IMR-90 (cell line): Measurements from ENCODE around the gene MEF2A. TPM values are rescaled to one million over a fixed set of nuclear protein-coding genes. Genes with fewer than 3 reads are reported as not detected.
A peak's percentile ranks its signal among the peaks of the same experiment; 100 is the strongest.

Source experiments
- ATAC-seq: fragments of 200-7000 bp; cut with Tn5 transposase; 2 replicates; pipeline ENCODE4 v1.9.1; 2020; ENCODE audit warnings: low read depth, mild to moderate bottlenecking, moderate library complexity
- BruUV-seq: library from RNA; stranded (reverse); fragments of 400-500 nt; replicated peaks from 2 replicates; lab custom pipeline; 2021; lab: Mats Ljungman, UMichigan
- CTCF ChIA-PET: fragments of 300-600 bp; formaldehyde crosslinking; extraction: SDS; loops from one replicate; lab custom pipeline; 2021; ENCODE audit warnings: antibody characterized with exemption; lab: Yijun Ruan, JAX
- POLR2A ChIA-PET: fragments of 300-600 bp; sonication (Branson Sonifier 250); formaldehyde crosslinking; loops from one replicate; lab custom pipeline; 2022; ENCODE audit warnings: antibody characterized with exemption; ENCODE audit not compliant: unreplicated experiment; lab: Charles Lee
- DNase-seq: peaks from one replicate; pipeline ENCODE4 v3.0.0; 2013
- H2AFZ ChIP-seq: replicated peaks from 2 replicates; pipeline ENCODE3; 2013; ENCODE audit warnings: low read length, mild to moderate bottlenecking; ENCODE audit not compliant: poor library complexity
- H2AK5ac ChIP-seq: 2 replicates; pipeline ENCODE4 v1.6.1; 2013; ENCODE audit warnings: low read depth, low read length, inconsistent platforms
- H2AK9ac ChIP-seq: replicated peaks from 2 replicates; pipeline ENCODE3; 2013; ENCODE audit warnings: mild to moderate bottlenecking, low read depth, low read length, moderate library complexity; ENCODE audit not compliant: poor library complexity
- H2BK120ac ChIP-seq: 2 replicates; pipeline ENCODE4 v1.6.1; 2013; ENCODE audit warnings: low read depth, low read length, inconsistent platforms
- H2BK15ac ChIP-seq: 3 replicates; pipeline ENCODE4 v1.6.1; 2013; ENCODE audit warnings: low read depth, low read length, inconsistent platforms
- H2BK20ac ChIP-seq: 2 replicates; pipeline ENCODE4 v1.6.1; 2013; ENCODE audit warnings: low read depth, mild to moderate bottlenecking, inconsistent platforms, low read length, moderate library complexity
- H2BK5ac ChIP-seq: 2 replicates; pipeline ENCODE4 v1.6.1; 2013; ENCODE audit warnings: mild to moderate bottlenecking, low read depth, low read length, inconsistent platforms; ENCODE audit not compliant: poor library complexity, severe bottlenecking
- H3K14ac ChIP-seq: replicated peaks from 2 replicates; pipeline ENCODE4 v1.6.1; 2013; ENCODE audit warnings: low read depth, low read length, inconsistent platforms
- H3K18ac ChIP-seq: 2 replicates; pipeline ENCODE4 v1.6.1; 2013; ENCODE audit warnings: low read depth, low read length, control low read depth
- H3K23ac ChIP-seq: 2 replicates; pipeline ENCODE4 v1.6.1; 2013; ENCODE audit warnings: low read depth, low read length, inconsistent platforms
- H3K27ac ChIP-seq: 2 replicates; pipeline ENCODE4 v1.5.1; 2013; ENCODE audit warnings: mild to moderate bottlenecking, control low read depth, low read length; ENCODE audit not compliant: insufficient read depth
- H3K27me3 ChIP-seq: 2 replicates; pipeline ENCODE4 v1.6.1; 2013; ENCODE audit warnings: low read length; ENCODE audit not compliant: control insufficient read depth, insufficient read depth
- H3K36me3 ChIP-seq: 2 replicates; pipeline ENCODE4 v1.6.1; 2013; ENCODE audit warnings: low read length, mixed read lengths; ENCODE audit not compliant: control insufficient read depth, insufficient read depth
- H3K4ac ChIP-seq: 2 replicates; pipeline ENCODE4 v1.6.1; 2013; ENCODE audit warnings: low read depth, low read length, inconsistent platforms
- H3K4me1 ChIP-seq: 2 replicates; pipeline ENCODE4 v1.6.1; 2013; ENCODE audit warnings: low read length, mixed read lengths; ENCODE audit not compliant: control insufficient read depth, insufficient read depth
- H3K4me2 ChIP-seq: 2 replicates; pipeline ENCODE4 v1.6.1; 2013; ENCODE audit warnings: low read depth, mild to moderate bottlenecking, control low read depth, low read length, moderate library complexity
- H3K4me3 ChIP-seq: 2 replicates; pipeline ENCODE4 v1.5.1; 2013; ENCODE audit warnings: low read depth, mild to moderate bottlenecking, control low read depth, low read length, moderate library complexity; ENCODE audit not compliant: insufficient read depth
- H3K56ac ChIP-seq: 2 replicates; pipeline ENCODE4 v1.6.1; 2013; ENCODE audit warnings: low read length, inconsistent platforms; ENCODE audit not compliant: insufficient read depth; ENCODE audit errors: extremely low read depth
- H3K79me1 ChIP-seq, 2 experiments: 2 replicates each; pipeline ENCODE4 v1.6.1; 2013; ENCODE audit warnings: low read length in 2 of 2, inconsistent platforms in 1 of 2, low read depth in 1 of 2
- H3K9ac ChIP-seq: 2 replicates; pipeline ENCODE4 v1.6.1; 2013; ENCODE audit warnings: low read depth, low read length, control low read depth
- H3K9me1 ChIP-seq: 2 replicates; pipeline ENCODE4 v1.6.1; 2013; ENCODE audit warnings: low read length, inconsistent platforms; ENCODE audit not compliant: insufficient read depth
- H3K9me3 ChIP-seq: 2 replicates; pipeline ENCODE4 v1.6.1; 2013; ENCODE audit warnings: low read length; ENCODE audit not compliant: control insufficient read depth, insufficient read depth
- H4K20me1 ChIP-seq: 2 replicates; pipeline ENCODE4 v1.6.1; 2013; ENCODE audit warnings: low read length, inconsistent platforms; ENCODE audit not compliant: insufficient read depth
- H4K5ac ChIP-seq: 2 replicates; pipeline ENCODE4 v1.6.1; 2013; ENCODE audit warnings: mild to moderate bottlenecking, low read depth, low read length, control low read depth
- H4K8ac ChIP-seq, 2 experiments: 2 replicates each; pipeline ENCODE4 v1.6.1; 2013; ENCODE audit warnings: low read depth in 2 of 2, low read length in 2 of 2, control low read depth in 1 of 2, inconsistent platforms in 1 of 2
- H4K91ac ChIP-seq: 2 replicates; pipeline ENCODE4 v1.6.1; 2013; ENCODE audit warnings: low read depth, low read length, inconsistent platforms; ENCODE audit not compliant: insufficient read depth
- BHLHE40 ChIP-seq: fragments of 150-350 bp; IDR thresholded peaks from 2 replicates; pipeline ENCODE4 v1.6.1; 2016; ENCODE audit warnings: mild to moderate bottlenecking, low read depth, low read length
- CHD1 ChIP-seq: IDR thresholded peaks from 2 replicates; pipeline ENCODE4 v1.6.1; 2012; ENCODE audit warnings: low read depth, low read length, improper control_type of control experiment
- CTCF ChIP-seq: conservative IDR thresholded peaks from 2 replicates; pipeline ENCODE4 v1.5.1; 2012; ENCODE audit warnings: mild to moderate bottlenecking, low read depth, low read length, improper control_type of control experiment
- ELK1 ChIP-seq: fragments of 150-350 bp; IDR thresholded peaks from 2 replicates; pipeline ENCODE4 v1.6.1; 2016; ENCODE audit warnings: low read depth, mild to moderate bottlenecking, low read length, moderate library complexity, borderline replicate concordance
- MXI1 ChIP-seq: IDR thresholded peaks from 2 replicates; pipeline ENCODE4 v1.6.1; 2012; ENCODE audit warnings: low read depth, mild to moderate bottlenecking, low read length, moderate library complexity, borderline replicate concordance
- RAD21 ChIP-seq: IDR thresholded peaks from 2 replicates; pipeline ENCODE4 v1.6.1; 2012; ENCODE audit warnings: low read length, improper control_type of control experiment
- RFX5 ChIP-seq: IDR thresholded peaks from 2 replicates; pipeline ENCODE4 v1.8.0; 2012; ENCODE audit warnings: low read depth, mild to moderate bottlenecking, low read length, moderate library complexity
- SMC3 ChIP-seq: fragments of 150-350 bp; IDR thresholded peaks from 2 replicates; pipeline ENCODE4 v1.6.1; 2016; ENCODE audit warnings: low read depth, mild to moderate bottlenecking, antibody characterized with exemption, low read length, moderate library complexity
- USF2 ChIP-seq: fragments of 150-350 bp; IDR thresholded peaks from 2 replicates; pipeline ENCODE4 v1.6.1; 2017; ENCODE audit warnings: mild to moderate bottlenecking, antibody characterized with exemption, low read length, low read depth
- WGBS, 2 experiments: methylation state at CpG; one replicate each; pipeline versions ENCODE4 v1.1.5 to v1.1.7; 2013; ENCODE audit warnings: missing lambda C conversion rate in 2 of 2; ENCODE audit not compliant: insufficient read length in 1 of 2; ENCODE audit errors: extremely low coverage in 2 of 2; 5-methylcytosine and 5-hydroxymethylcytosine counted together
- dilution Hi-C: fragments of 300-500 bp; cut with HindIII; formaldehyde crosslinking; loops from one replicate; pipeline ENCODE4 v1.14.3; 2018; ENCODE audit warnings: low sequenced_read_pairs; ENCODE audit not compliant: unreplicated experiment
- in situ Hi-C: fragments of 300-500 bp; cut with MboI; formaldehyde crosslinking; loops from 3 replicates; pipeline ENCODE4 v1.14.3; 2019; ENCODE audit warnings: low sequenced_read_pairs, inconsistent platforms, mixed read lengths
- intact Hi-C: fragments of 100-400 bp; cut with micrococcal nuclease; formaldehyde crosslinking; loops from 2 replicates; pipeline ENCODE4 v1.10.0; 2022
- polyA plus RNA-seq, 3 experiments: library from polyadenylated mRNA; depleted of rRNA; stranded (reverse); fragments of >200 nt; gene quantifications; 2 replicates each; pipeline ENCODE4 v1.2.3, GENCODE V29; 2012; ENCODE audit warnings: low replicate concordance in 1 of 3
- total RNA-seq: library from RNA; depleted of rRNA; stranded (reverse); fragments of >200 nt; gene quantifications from 2 replicates; pipeline ENCODE4 v1.2.3, GENCODE V29; 2012

The MEF2A gene
- total and polyA plus RNA-seq, 2 of the 4 experiments (the other 2 are of a cell fraction), result 16.1 to 16.7 TPM

- Histone ChIP-seq H2BK15ac (0 out of 3 replicates have a peak overlapping the region, but pooled peaks have one; percentile 60), H3K27ac (no peak overlapping the region), H3K56ac (no peak overlapping the region), H3K36me3 (no peaks in the 10 kb centered on the region), H3K18ac (0 out of 2 replicates have a peak overlapping the region, but pooled peaks have one; percentile 2), H3K4me3 (no peak overlapping the region), H4K91ac (peak overlapping the region; percentile 19; the same call in 1 of the 2 replicates), H4K20me1 (no peaks in the 10 kb centered on the region), H2AK9ac (no peak overlapping the region), H2BK5ac (no peak overlapping the region), H3K9me1 (peaks cover 12% of the 10 kb centered on the region), H2AFZ (no peak overlapping the region), H3K14ac (0 out of 2 replicates have a peak overlapping the region, but pooled peaks have one; percentile 3), H2BK120ac (no peak overlapping the region), H4K5ac (no peak overlapping the region), H3K4me1 (peaks cover 8% of the 10 kb centered on the region), H3K23ac (no peak overlapping the region), H3K9me3 (no peaks in the 10 kb centered on the region), H3K27me3 (no peaks in the 10 kb centered on the region), H3K9ac (peak overlapping the region; percentile 33), H4K8ac (no peak overlapping the region; a peak in 1 of 4 replicates), H3K4me2 (no peak overlapping the region), H2BK20ac (no peak overlapping the region), H3K4ac (peak overlapping the region; percentile 9; the same call in 1 of the 2 replicates), H3K79me1 (no peaks in the 10 kb centered on the region; a peak in 1 of 4 replicates), H2AK5ac (peak overlapping the region; percentile 85; the same call in 1 of the 2 replicates)
- no peak for TF ChIP-seq RFX5
- no peak for TF ChIP-seq RAD21
- no peak for TF ChIP-seq SMC3
- TF ChIP-seq USF2, result no peak
- TF ChIP-seq CHD1, result no peak
- no peak for TF ChIP-seq MXI1
- no peak for TF ChIP-seq CTCF
- no peak for TF ChIP-seq ELK1
- no peak for TF ChIP-seq BHLHE40
- no TSS peak for BruUV-seq
- ChIA-PET CTCF (interaction anchor here (0.7 to 1.3 kb wide), 2 partner anchors 166 to 167 kb away, joined by 3 read pairs; no protein-coding TSS in a partner anchor), POLR2A (no interaction called here)
- dilution Hi-C loops (no loop called here), in situ Hi-C loops (no loop called here), intact Hi-C loops (no loop called here)
- DNase-seq (peak; percentile 13), ATAC-seq (no peak; the same call in 1 of the 2 replicates)
- no CpG with 5 or more reads among the region's 4 CpGs for WGBS, 2 experiments
These were observed 28.4 kb upstream of the MEF2A start for GRCh38 chr15:99537344-99537743.
